Epithelial cell of proximal tubule (primary cell): Measurements from ENCODE around the gene LRRC4C. TPM values are rescaled to one million over a fixed set of nuclear protein-coding genes. Genes with fewer than 3 reads are reported as not detected.

Experiments
- DNase-seq: peaks from one replicate; pipeline ENCODE4 v3.0.0-alpha.2; 2011; ENCODE audit warnings: low read depth
- H3K4me3 ChIP-seq: 2 replicates; pipeline ENCODE4 v1.5.1; 2011; ENCODE audit warnings: low read depth, mild to moderate bottlenecking, low read length
- total RNA-seq: library from RNA; depleted of rRNA; stranded (reverse); fragments of >200 nt; gene quantifications from 2 replicates; pipeline ENCODE4 v1.2.3, GENCODE V29; 2015
- TF ChIP-seq, protein P1 (sequence below): conservative IDR thresholded peaks from 2 replicates; pipeline ENCODE4 v1.5.1; 2012; ENCODE audit warnings: low read depth, mild to moderate bottlenecking, low read length

LRRC4C gene
- 0.12 TPM in 1 of 2 replicates, not detected in the other for total RNA-seq

DNA sequence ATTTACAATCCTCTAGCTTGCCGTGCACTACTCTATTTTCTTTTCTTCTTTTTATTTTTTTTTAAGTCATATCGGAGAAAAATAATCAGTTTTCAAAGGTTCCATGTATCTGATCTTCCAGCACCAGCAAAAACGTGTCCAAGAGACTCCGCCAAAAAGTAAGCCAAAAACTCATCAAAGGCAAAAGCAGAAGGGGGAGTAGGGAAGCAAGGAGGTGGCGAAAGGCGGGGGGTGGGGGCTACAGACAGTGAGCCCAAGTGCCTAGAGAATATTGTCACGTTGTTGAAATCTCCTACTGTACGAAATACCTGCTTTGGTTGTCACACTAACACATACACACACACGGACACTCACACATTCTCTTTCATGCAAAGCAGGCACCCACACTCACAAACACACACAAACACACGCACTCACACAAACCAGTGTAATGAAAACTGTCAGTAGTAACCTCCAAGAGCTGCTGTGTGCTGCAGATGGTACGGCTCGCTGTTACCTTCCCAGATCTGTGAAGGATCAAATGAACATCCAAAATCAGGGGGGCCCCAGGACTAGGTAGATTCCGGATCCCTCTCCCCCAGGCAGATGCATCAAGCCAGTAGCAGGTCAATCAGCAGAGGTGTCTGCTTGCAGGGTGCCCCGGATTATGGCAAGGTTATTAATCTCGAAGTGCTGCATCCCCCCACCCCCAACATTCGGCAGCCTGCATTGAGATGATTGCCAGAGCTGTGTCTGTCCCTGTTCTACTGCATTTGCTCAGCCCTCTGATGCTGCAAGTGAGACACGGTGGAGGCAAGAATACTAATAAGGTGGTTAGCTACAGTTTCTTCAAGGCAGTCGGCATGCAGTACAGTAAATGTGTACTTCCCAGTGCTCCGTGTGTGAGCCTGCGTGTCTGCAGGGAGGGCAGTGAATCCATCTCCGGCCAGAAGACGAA, at the start of gene LRRC4C:
LRRC4C (minus strand) TSS at position 188 of the 937 bp plus-strand sequence.
- DNase-seq = no peak
- TF ChIP-seq, protein P1, sequence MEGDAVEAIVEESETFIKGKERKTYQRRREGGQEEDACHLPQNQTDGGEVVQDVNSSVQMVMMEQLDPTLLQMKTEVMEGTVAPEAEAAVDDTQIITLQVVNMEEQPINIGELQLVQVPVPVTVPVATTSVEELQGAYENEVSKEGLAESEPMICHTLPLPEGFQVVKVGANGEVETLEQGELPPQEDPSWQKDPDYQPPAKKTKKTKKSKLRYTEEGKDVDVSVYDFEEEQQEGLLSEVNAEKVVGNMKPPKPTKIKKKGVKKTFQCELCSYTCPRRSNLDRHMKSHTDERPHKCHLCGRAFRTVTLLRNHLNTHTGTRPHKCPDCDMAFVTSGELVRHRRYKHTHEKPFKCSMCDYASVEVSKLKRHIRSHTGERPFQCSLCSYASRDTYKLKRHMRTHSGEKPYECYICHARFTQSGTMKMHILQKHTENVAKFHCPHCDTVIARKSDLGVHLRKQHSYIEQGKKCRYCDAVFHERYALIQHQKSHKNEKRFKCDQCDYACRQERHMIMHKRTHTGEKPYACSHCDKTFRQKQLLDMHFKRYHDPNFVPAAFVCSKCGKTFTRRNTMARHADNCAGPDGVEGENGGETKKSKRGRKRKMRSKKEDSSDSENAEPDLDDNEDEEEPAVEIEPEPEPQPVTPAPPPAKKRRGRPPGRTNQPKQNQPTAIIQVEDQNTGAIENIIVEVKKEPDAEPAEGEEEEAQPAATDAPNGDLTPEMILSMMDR = no peak
- peak within 1 kb of the TSS; percentile 25 for H3K4me3 ChIP-seq

DNA sequence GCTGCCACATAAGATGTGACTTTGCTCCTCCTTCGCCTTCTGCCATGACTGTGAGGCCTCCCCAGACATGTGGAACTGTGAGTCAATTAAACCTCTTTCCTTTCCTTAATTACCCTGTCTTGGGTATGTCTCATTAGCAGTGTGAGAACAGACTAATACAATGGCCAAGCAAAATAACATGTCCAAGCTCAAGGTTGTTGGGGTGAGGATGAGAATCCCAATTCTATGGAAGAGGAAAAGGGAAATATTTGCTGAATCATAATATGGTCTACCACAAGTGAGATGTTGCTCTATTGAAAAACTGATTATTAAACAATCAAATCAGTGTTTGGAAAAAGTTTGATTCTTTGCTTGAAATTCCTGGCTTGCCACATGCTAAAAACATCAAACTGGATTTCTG, 48.7 kb upstream of the LRRC4C start:
- no peak overlapping the region for H3K4me3 ChIP-seq
- no peak for DNase-seq
- TF ChIP-seq, protein P1 = no peak

DNA sequence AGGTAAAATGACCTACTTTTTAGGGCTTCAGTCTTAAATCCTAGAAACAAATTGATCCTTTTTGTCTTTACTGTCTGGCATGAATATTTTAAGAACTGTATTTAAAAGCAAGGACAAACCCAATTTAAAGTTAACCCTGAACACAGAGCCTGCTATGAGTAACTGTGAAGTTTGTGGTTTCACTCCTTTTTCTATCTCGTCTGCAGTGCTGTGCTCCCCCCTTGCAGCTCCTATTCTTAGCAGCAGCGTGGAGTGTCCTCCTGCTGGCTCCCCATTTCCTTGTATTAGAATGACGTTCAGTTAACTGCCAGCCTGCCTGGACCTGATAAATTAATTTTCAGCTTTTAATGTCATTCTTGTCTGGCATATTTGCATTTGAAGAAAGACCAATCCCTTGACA, 40.0 kb upstream of the LRRC4C start:
- DNase-seq = no peak
- TF ChIP-seq, protein P1 = no peak
- no peak overlapping the region for H3K4me3 ChIP-seq

DNA sequence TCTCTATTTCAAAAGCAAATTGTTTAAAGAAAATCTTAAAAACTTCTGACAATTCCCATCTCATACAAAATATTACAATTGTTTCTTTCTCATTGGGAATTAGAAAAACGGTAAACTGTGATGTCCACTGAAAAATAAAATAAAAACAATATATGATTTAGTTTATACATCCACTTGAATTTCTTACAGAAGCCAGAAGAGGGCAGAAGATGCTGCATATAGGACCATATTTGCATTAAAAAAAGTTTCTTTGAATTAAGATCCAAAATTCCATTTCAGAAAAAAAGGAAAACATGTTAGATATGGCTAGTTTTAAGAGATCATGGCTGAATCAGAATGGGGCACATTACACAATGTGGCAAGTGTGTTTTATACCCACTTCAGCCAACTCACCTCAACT, 39.3 kb upstream of the LRRC4C start:
- H3K4me3 ChIP-seq = no peak overlapping the region
- DNase-seq = no peak
- TF ChIP-seq, protein P1 = peak; percentile 46

DNA sequence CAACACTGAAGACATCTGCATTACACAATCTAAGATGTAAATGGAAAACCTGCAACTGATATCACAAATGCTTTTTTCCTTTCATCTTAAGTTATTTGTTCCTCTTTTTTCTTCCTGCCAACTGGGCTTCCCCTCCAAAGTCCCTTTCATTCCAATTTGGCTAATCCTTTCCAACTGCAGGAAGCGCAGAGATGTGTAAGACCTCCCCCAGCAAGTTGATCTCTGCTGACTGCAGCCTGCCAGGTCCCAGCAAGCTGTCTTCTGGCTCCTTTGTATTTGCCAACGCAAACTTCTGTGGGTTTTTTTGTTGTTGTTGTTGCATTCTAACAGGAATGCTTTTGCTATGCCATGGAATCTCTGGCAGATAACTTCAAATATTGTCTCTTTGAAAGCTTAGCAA, 38.5 kb upstream of the LRRC4C start:
- TF ChIP-seq, protein P1 = no peak
- DNase-seq = no peak
- no peak overlapping the region for H3K4me3 ChIP-seq

DNA sequence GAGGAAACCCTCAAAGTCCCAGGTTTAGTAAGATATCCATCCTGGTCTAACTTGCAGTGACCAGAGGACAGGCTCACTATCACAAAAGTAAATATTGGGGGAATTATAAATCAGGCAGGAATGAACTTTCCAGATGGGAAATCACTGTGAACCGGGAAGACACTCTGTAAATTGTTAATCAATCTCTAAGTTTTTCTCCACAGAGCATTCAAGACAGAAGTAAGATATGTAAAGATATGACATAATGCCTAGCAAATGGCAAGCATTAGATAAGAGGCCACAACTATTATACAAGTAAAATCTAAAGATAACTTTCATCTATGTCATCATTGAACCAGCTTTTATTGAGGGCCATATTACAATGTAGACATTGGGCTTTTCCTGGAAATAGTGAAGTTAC, 35.3 kb upstream of the LRRC4C start:
- DNase-seq = no peak
- H3K4me3 ChIP-seq = no peak overlapping the region
- TF ChIP-seq, protein P1 = no peak

DNA sequence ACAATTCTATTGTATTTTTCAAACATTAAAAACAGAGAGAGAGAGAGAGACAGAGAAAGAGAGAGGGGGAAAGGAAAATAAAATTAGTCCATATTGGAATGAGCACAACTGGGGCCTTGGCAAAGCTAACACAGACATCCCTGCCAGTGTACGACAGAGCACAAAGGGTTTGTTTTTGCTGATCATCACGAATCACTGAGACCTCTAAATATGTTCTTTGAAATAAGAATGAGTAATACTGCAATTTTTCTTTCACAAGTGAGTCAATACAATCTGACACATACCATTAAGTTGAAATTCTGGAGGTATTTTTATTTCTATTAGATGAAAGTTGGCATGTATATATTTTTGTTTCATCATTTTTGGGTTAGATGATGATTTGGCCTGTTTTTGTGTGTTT, 27.0 kb upstream of the LRRC4C start:
- no peak for DNase-seq
- H3K4me3 ChIP-seq = no peak overlapping the region
- TF ChIP-seq, protein P1 = no peak
